Fibroblast of skin of right quadriceps (primary cell): ENCODE data around the gene CRTC2.
"Not testable (repeated sequence)": the region's sequence is repeated elsewhere in the genome, so short reads cannot be mapped to it uniquely, and the experiment has no call there.

Experiments used
- DNase-seq: peaks from one replicate; pipeline ENCODE4 v3.0.0-alpha.2; 2013

The CRTC2 gene

GRCh38 chr1:153958111-153958960 lies at the start of gene CRTC2:
Gene CRTC2, minus strand, starts transcription at chr1:153958612. Its CDS starts 115 bp downstream, at chr1:153958497.
- peak; percentile 97 for DNase-seq

- peak; percentile 34 for DNase-seq
These were observed 47.7 kb upstream of the CRTC2 start for GRCh38 chr1:154006136-154006535.

- no peak for DNase-seq
These were observed 42.0 kb upstream of the CRTC2 start for GRCh38 chr1:154000420-154000819.

GRCh38 chr1:153996882-153997281 lies 38.5 kb upstream of the CRTC2 start:
- not testable (repeated sequence) for DNase-seq

GRCh38 chr1:153995640-153996039 lies 37.2 kb upstream of the CRTC2 start:
- no peak for DNase-seq

- DNase-seq, result no peak
These were observed 36.8 kb upstream of the CRTC2 start for GRCh38 chr1:153995202-153995601.

- DNase-seq, result no peak
These were observed 33.4 kb upstream of the CRTC2 start for GRCh38 chr1:153991806-153992205.

GRCh38 chr1:153991151-153991630 lies 32.8 kb upstream of the CRTC2 start:
- DNase-seq, result no peak

GRCh38 chr1:153990468-153991150 lies 32.2 kb upstream of the CRTC2 start, which contains the start of gene RPS27:
Gene RPS27, plus strand, starts transcription at chr1:153990762. Its CDS starts 35 bp downstream, at chr1:153990797.
- DNase-seq, result peak; percentile 99

GRCh38 chr1:153987621-153988020 lies 29.2 kb upstream of the CRTC2 start:
- DNase-seq, result no peak

- peak; percentile 87 for DNase-seq
These were observed 27.7 kb upstream of the CRTC2 start, which contains the start of gene RAB13 for GRCh38 chr1:153985941-153986761. Gene RAB13, minus strand, starts transcription at chr1:153986339. Its CDS starts 103 bp downstream, at chr1:153986236.

GRCh38 chr1:153985341-153985912 lies 27.0 kb upstream of the CRTC2 start:
- peak; percentile 89 for DNase-seq

GRCh38 chr1:153984123-153984894 lies 25.9 kb upstream of the CRTC2 start:
- DNase-seq, result no peak

- DNase-seq, result not testable (repeated sequence)
These were observed 23.3 kb upstream of the CRTC2 start for GRCh38 chr1:153981735-153982134.

GRCh38 chr1:153979091-153979490 lies 20.7 kb upstream of the CRTC2 start:
- DNase-seq, result not testable (repeated sequence)

- DNase-seq, result no peak
These were observed 20.0 kb upstream of the CRTC2 start for GRCh38 chr1:153978274-153978909.

GRCh38 chr1:153977250-153978240 lies 19.1 kb upstream of the CRTC2 start, which contains the start of gene JTB:
Gene JTB, minus strand, starts transcription at chr1:153977674. Its CDS starts 422 bp downstream, at chr1:153977252.
- peak; percentile 78 for DNase-seq

- no peak for DNase-seq
These were observed 18.4 kb upstream of the CRTC2 start for GRCh38 chr1:153976819-153977249.

GRCh38 chr1:153973525-153973924 lies 15.1 kb upstream of the CRTC2 start:
- DNase-seq, result no peak

- DNase-seq, result no peak
These were observed 14.7 kb upstream of the CRTC2 start for GRCh38 chr1:153973071-153973470.
